A673 (cell line): ENCODE data around the gene C19orf73. TPM values are rescaled to one million over a fixed set of nuclear protein-coding genes. Genes with fewer than 3 reads are reported as not detected.
A peak's percentile ranks its signal among the peaks of the same experiment; 100 is the strongest.

ENCODE experiments used
- BruUV-seq: library from RNA; stranded (reverse); fragments of 400-500 nt; replicated peaks from 2 replicates; lab custom pipeline; 2021; lab: Mats Ljungman, UMichigan
- CTCF ChIA-PET: fragments of 300-600 bp; sonication (Branson Sonifier 250); formaldehyde crosslinking; loops from one replicate; lab custom pipeline; 2022; ENCODE audit warnings: antibody characterized with exemption; lab: Charles Lee
- POLR2A ChIA-PET: fragments of 300-600 bp; sonication (Branson Sonifier 250); formaldehyde crosslinking; loops from one replicate; lab custom pipeline; 2022; ENCODE audit warnings: antibody characterized with exemption; ENCODE audit not compliant: low non-redundant PET; lab: Charles Lee
- DNase-seq: peaks from one replicate; pipeline ENCODE4 v3.0.0-alpha.2; 2015; ENCODE audit warnings: low spot score
- H3K27ac ChIP-seq: fragments of 200-600 bp; sonication (generic); 2 replicates; pipeline ENCODE4 v1.5.1; 2016; ENCODE audit warnings: mixed run types, low read depth, mild to moderate bottlenecking, mixed read lengths, antibody characterized with exemption, low read length; ENCODE audit not compliant: poor library complexity, severe bottlenecking
- H3K27me3 ChIP-seq: fragments of 200-600 bp; sonication (generic); replicated peaks from 2 replicates; pipeline ENCODE4 v1.6.1; 2017; ENCODE audit warnings: mixed run types, low read depth, mild to moderate bottlenecking, mixed read lengths, antibody characterized with exemption, low read length; ENCODE audit not compliant: insufficient read depth, poor library complexity
- H3K36me3 ChIP-seq: fragments of 200-600 bp; sonication (generic); 2 replicates; pipeline ENCODE4 v1.6.1; 2016; ENCODE audit warnings: mixed run types, mild to moderate bottlenecking, mixed read lengths, antibody characterized with exemption, low read length; ENCODE audit not compliant: insufficient read depth, poor library complexity, severe bottlenecking
- H3K4me1 ChIP-seq: fragments of 200-600 bp; sonication (generic); 2 replicates; pipeline ENCODE4 v1.6.1; 2017; ENCODE audit warnings: mixed run types, mild to moderate bottlenecking, mixed read lengths, antibody characterized with exemption, low read length; ENCODE audit not compliant: insufficient read depth, poor library complexity, severe bottlenecking
- H3K4me3 ChIP-seq: fragments of 200-600 bp; sonication (generic); 2 replicates; pipeline ENCODE4 v1.5.1; 2016; ENCODE audit warnings: low read depth, mixed run types, mild to moderate bottlenecking, mixed read lengths, low read length; ENCODE audit not compliant: poor library complexity, severe bottlenecking
- H3K9me3 ChIP-seq: fragments of 200-600 bp; sonication (generic); 2 replicates; pipeline ENCODE4 v1.6.1; 2016; ENCODE audit warnings: mixed run types, low read depth, mild to moderate bottlenecking, mixed read lengths, antibody characterized with exemption, low read length; ENCODE audit not compliant: poor library complexity, severe bottlenecking
- CTCF ChIP-seq: fragments of 300-800, 200-600 bp; sonication (generic); conservative IDR thresholded peaks from 2 replicates; pipeline ENCODE4 v1.5.1; 2017; ENCODE audit warnings: low read depth, mild to moderate bottlenecking, antibody characterized with exemption, low read length, moderate library complexity, mixed read lengths
- EZH2 ChIP-seq: fragments of 200-600 bp; sonication (generic); IDR thresholded peaks from 2 replicates; pipeline ENCODE4 v1.6.1; 2017; ENCODE audit warnings: borderline replicate concordance, low read depth, mild to moderate bottlenecking, mixed read lengths, antibody characterized with exemption, low read length; ENCODE audit not compliant: poor library complexity, severe bottlenecking
- intact Hi-C: fragments of 100-400 bp; cut with micrococcal nuclease; formaldehyde crosslinking; loops from one replicate; pipeline ENCODE4 v1.10.0; 2022; ENCODE audit not compliant: unreplicated experiment
- total RNA-seq: library from RNA; stranded (reverse); gene quantifications from 2 replicates; pipeline ENCODE4 v1.2.3, GENCODE V29; 2021

The C19orf73 gene
- total RNA-seq, 1 experiment from 2014 or later = 1.7 TPM

GRCh38 chr19:49084206-49085019 is 34.5 kb downstream of the C19orf73 start:
- Histone ChIP-seq H3K27ac (peak overlapping the region; percentile 97), H3K27me3 (no peaks in the 10 kb centered on the region), H3K4me3 (peak overlapping the region; percentile 88), H3K36me3 (peaks cover 22% of the 10 kb centered on the region), H3K4me1 (peaks cover 9% of the 10 kb centered on the region), H3K9me3 (no peaks in the 10 kb centered on the region)
- ChIA-PET POLR2A (no interaction called here), CTCF (no interaction called here)
- DNase-seq = no peak
- TSS peak; percentile 81 for BruUV-seq
- intact Hi-C loops = no loop called here
- TF ChIP-seq CTCF (no peak), EZH2 (no peak)

GRCh38 chr19:49081273-49081672 is 37.7 kb downstream of the C19orf73 start:
- intact Hi-C loops = no loop called here
- Histone ChIP-seq H3K4me1 (peaks cover 5% of the 10 kb centered on the region), H3K4me3 (no peak overlapping the region), H3K9me3 (no peaks in the 10 kb centered on the region), H3K27me3 (no peaks in the 10 kb centered on the region), H3K27ac (no peak overlapping the region), H3K36me3 (no peaks in the 10 kb centered on the region)
- no peak for DNase-seq
- ChIA-PET CTCF (no interaction called here), POLR2A (no interaction called here)
- no TSS peak for BruUV-seq
- TF ChIP-seq EZH2 = no peak
- no peak for TF ChIP-seq CTCF

- Histone ChIP-seq H3K27me3 (no peaks in the 10 kb centered on the region), H3K27ac (no peak overlapping the region), H3K4me3 (no peak overlapping the region), H3K36me3 (no peaks in the 10 kb centered on the region), H3K9me3 (no peaks in the 10 kb centered on the region), H3K4me1 (peaks cover 5% of the 10 kb centered on the region)
- intact Hi-C loops = no loop called here
- BruUV-seq = no TSS peak
- POLR2A ChIA-PET = no interaction called here
- no peak for DNase-seq
- TF ChIP-seq EZH2 = no peak
- no peak for TF ChIP-seq CTCF
- CTCF ChIA-PET = no interaction called here
Measured at GRCh38 chr19:49080392-49080791, 38.6 kb downstream of the C19orf73 start.
